GM19043 (cell line): Measurements from ENCODE around the gene ANKRD34C.
A peak's percentile ranks its signal among the peaks of the same experiment; 100 is the strongest.
"Not testable (repeated sequence)": the region's sequence is repeated elsewhere in the genome, so short reads cannot be mapped to it uniquely, and the experiment has no call there.

ENCODE experiments used
- ATAC-seq: cut with Tn5 transposase; IDR thresholded peaks from one replicate; pipeline ENCODE4 v1.9.1; 2021; ENCODE audit warnings: low read depth; ENCODE audit not compliant: unreplicated experiment

Gene ANKRD34C

GRCh38 chr15:79310985-79311900 is 28.7 kb downstream of the ANKRD34C start, which contains the start of gene TMED3:
Gene TMED3 (plus strand): TSS chr15:79311112. CDS start chr15:79311250, 138 bp downstream.
- peak; percentile 94 for ATAC-seq

GRCh38 chr15:79311901-79312553 is 29.5 kb downstream of the ANKRD34C start:
- no peak for ATAC-seq

- ATAC-seq: no peak
Measured at GRCh38 chr15:79314186-79314585, 31.7 kb downstream of the ANKRD34C start.

- ATAC-seq: no peak
Measured at GRCh38 chr15:79314811-79315210, 32.3 kb downstream of the ANKRD34C start.

GRCh38 chr15:79315623-79316328 is 33.3 kb downstream of the ANKRD34C start:
- no peak for ATAC-seq

- ATAC-seq: no peak
Measured at GRCh38 chr15:79316864-79317263, 34.3 kb downstream of the ANKRD34C start.

- not testable (repeated sequence) for ATAC-seq
Measured at GRCh38 chr15:79319973-79320372, 37.5 kb downstream of the ANKRD34C start.

GRCh38 chr15:79321876-79322275 is 39.4 kb downstream of the ANKRD34C start:
- ATAC-seq: no peak

- no peak for ATAC-seq
Measured at GRCh38 chr15:79322306-79322705, 39.8 kb downstream of the ANKRD34C start.

GRCh38 chr15:79322945-79323344 is 40.4 kb downstream of the ANKRD34C start:
- no peak for ATAC-seq

GRCh38 chr15:79329171-79329611 is 46.7 kb downstream of the ANKRD34C start:
- ATAC-seq: no peak
